ENCODE measurements around the gene SEMA3E. TPM values are rescaled to one million over a fixed set of nuclear protein-coding genes. Genes with fewer than 3 reads are reported as not detected.

The SEMA3E gene
- total RNA-seq, 1 donor from 2014 or later, result 4.6 TPM

- no peak overlapping the region for H3K4me2 ChIP-seq (ENCODE audit: low read length)
- FAIRE-seq, result no peak
These were observed 201.3 kb downstream of the SEMA3E start for GRCh38 chr7:83447681-83448080.

GRCh38 chr7:83446102-83446669 lies 202.8 kb downstream of the SEMA3E start:
- Histone ChIP-seq H3K79me2 (ENCODE audit: insufficient read depth, low read length) (no peaks in the 10 kb centered on the region), H3K36me3 (ENCODE audit: insufficient read depth, low read length) (no peaks in the 10 kb centered on the region), H3K9me3 (ENCODE audit: insufficient read depth, low read depth, low read length) (no peaks in the 10 kb centered on the region), H4K20me1 (ENCODE audit: insufficient read depth, low read length) (no peaks in the 10 kb centered on the region), H3K27ac (ENCODE audit: low read depth, low read length) (no peak overlapping the region), H2AFZ (ENCODE audit: low read depth, low read length) (no peak overlapping the region), H3K9ac (ENCODE audit: low read length) (no peak overlapping the region), H3K4me1 (ENCODE audit: insufficient read depth, low read length) (no peaks in the 10 kb centered on the region), H3K4me2 (ENCODE audit: low read length) (no peak overlapping the region), H3K4me3 (ENCODE audit: insufficient read depth, low read depth, low read length) (no peak overlapping the region), H3K27me3 (ENCODE audit: insufficient read depth, low read length) (no peaks in the 10 kb centered on the region)
- no peak for TF ChIP-seq EZH2 (IDR thresholded peaks at IDR 0.05; ENCODE audit: insufficient read depth, low read length)
- no peak for TF ChIP-seq CTCF (IDR thresholded peaks at IDR 0.05; ENCODE audit: insufficient read depth, low read depth, low read length)
- Mint-ChIP-seq H3K4me3 (ENCODE audit: unreplicated experiment) (no peak overlapping the region), H3K36me3 (ENCODE audit: low read depth, unreplicated experiment) (no peaks in the 10 kb centered on the region), H3K9me3 (ENCODE audit: unreplicated experiment) (no peaks in the 10 kb centered on the region), H3K27ac (ENCODE audit: unreplicated experiment) (no peak overlapping the region), H3K4me1 (ENCODE audit: low read depth, unreplicated experiment) (no peaks in the 10 kb centered on the region), H3K27me3 (ENCODE audit: low read depth, unreplicated experiment) (no peaks in the 10 kb centered on the region)
- FAIRE-seq (no peak), DNase-seq (ENCODE audit: low read depth) (no peak)

More at GRCh38 chr7:83447681-83448080, 201.3 kb downstream of the SEMA3E start:
- TF ChIP-seq CTCF (IDR thresholded peaks at IDR 0.05; ENCODE audit: insufficient read depth, low read depth, low read length) (no peak), EZH2 (IDR thresholded peaks at IDR 0.05; ENCODE audit: insufficient read depth, low read length) (no peak)
- no peaks in the 10 kb centered on the region for H4K20me1 ChIP-seq (ENCODE audit: insufficient read depth, low read length)
- Mint-ChIP-seq H3K36me3 (ENCODE audit: low read depth, unreplicated experiment) (no peaks in the 10 kb centered on the region), H3K4me1 (ENCODE audit: low read depth, unreplicated experiment) (no peaks in the 10 kb centered on the region), H3K9me3 (ENCODE audit: unreplicated experiment) (no peaks in the 10 kb centered on the region), H3K27me3 (ENCODE audit: low read depth, unreplicated experiment) (no peaks in the 10 kb centered on the region), H3K27ac (ENCODE audit: unreplicated experiment) (no peak overlapping the region), H3K4me3 (ENCODE audit: unreplicated experiment) (no peak overlapping the region)
- no peaks in the 10 kb centered on the region for H3K27me3 ChIP-seq (ENCODE audit: insufficient read depth, low read length)
- H2AFZ ChIP-seq (ENCODE audit: low read depth, low read length), result no peak overlapping the region
- H3K27ac ChIP-seq (ENCODE audit: low read depth, low read length), result no peak overlapping the region
- H3K79me2 ChIP-seq (ENCODE audit: insufficient read depth, low read length), result no peaks in the 10 kb centered on the region
- no peaks in the 10 kb centered on the region for H3K9me3 ChIP-seq (ENCODE audit: insufficient read depth, low read depth, low read length)
- H3K36me3 ChIP-seq (ENCODE audit: insufficient read depth, low read length), result no peaks in the 10 kb centered on the region
- H3K9ac ChIP-seq (ENCODE audit: low read length), result no peak overlapping the region
- no peak for DNase-seq (ENCODE audit: low read depth)
- no peaks in the 10 kb centered on the region for H3K4me1 ChIP-seq (ENCODE audit: insufficient read depth, low read length)
- no peak overlapping the region for H3K4me3 ChIP-seq (ENCODE audit: insufficient read depth, low read depth, low read length)

GRCh38 chr7:83442911-83443310 lies 206.0 kb downstream of the SEMA3E start:
- Histone ChIP-seq H3K4me1 (ENCODE audit: insufficient read depth, low read length) (no peaks in the 10 kb centered on the region), H2AFZ (ENCODE audit: low read depth, low read length) (no peak overlapping the region), H3K36me3 (ENCODE audit: insufficient read depth, low read length) (no peaks in the 10 kb centered on the region), H3K4me3 (ENCODE audit: insufficient read depth, low read depth, low read length) (no peak overlapping the region), H4K20me1 (ENCODE audit: insufficient read depth, low read length) (no peaks in the 10 kb centered on the region), H3K27ac (ENCODE audit: low read depth, low read length) (no peak overlapping the region), H3K79me2 (ENCODE audit: insufficient read depth, low read length) (no peaks in the 10 kb centered on the region), H3K9me3 (ENCODE audit: insufficient read depth, low read depth, low read length) (no peaks in the 10 kb centered on the region), H3K9ac (ENCODE audit: low read length) (no peak overlapping the region), H3K4me2 (ENCODE audit: low read length) (no peak overlapping the region), H3K27me3 (ENCODE audit: insufficient read depth, low read length) (no peaks in the 10 kb centered on the region)
- Mint-ChIP-seq H3K9me3 (ENCODE audit: unreplicated experiment) (no peaks in the 10 kb centered on the region), H3K4me1 (ENCODE audit: low read depth, unreplicated experiment) (peaks cover 9% of the 10 kb centered on the region), H3K27me3 (ENCODE audit: low read depth, unreplicated experiment) (no peaks in the 10 kb centered on the region), H3K27ac (ENCODE audit: unreplicated experiment) (no peak overlapping the region), H3K36me3 (ENCODE audit: low read depth, unreplicated experiment) (no peaks in the 10 kb centered on the region), H3K4me3 (ENCODE audit: unreplicated experiment) (no peak overlapping the region)
- TF ChIP-seq CTCF (IDR thresholded peaks at IDR 0.05; ENCODE audit: insufficient read depth, low read depth, low read length) (no peak), EZH2 (IDR thresholded peaks at IDR 0.05; ENCODE audit: insufficient read depth, low read length) (no peak)
- FAIRE-seq (no peak), DNase-seq (ENCODE audit: low read depth) (no peak)

Measured in astrocyte (in vitro differentiated cells and primary cell).